ENCODE measurements around the gene PALD1. TPM values are rescaled to one million over a fixed set of nuclear protein-coding genes. Genes with fewer than 3 reads are reported as not detected.
"Not testable (repeated sequence)": the region's sequence is repeated elsewhere in the genome, so short reads cannot be mapped to it uniquely, and the experiment has no call there.

Gene PALD1
- total RNA-seq, 1 donor from 2014 or later, result 7.8 TPM

GRCh38 chr10:70605161-70605560 lies 126.6 kb downstream of the PALD1 start:
- intact Hi-C loops (cut with DNase I), result no loop called here
- DNase-seq (ENCODE audit: low spot score), result no peak
- ATAC-seq, result no peak

DNA sequence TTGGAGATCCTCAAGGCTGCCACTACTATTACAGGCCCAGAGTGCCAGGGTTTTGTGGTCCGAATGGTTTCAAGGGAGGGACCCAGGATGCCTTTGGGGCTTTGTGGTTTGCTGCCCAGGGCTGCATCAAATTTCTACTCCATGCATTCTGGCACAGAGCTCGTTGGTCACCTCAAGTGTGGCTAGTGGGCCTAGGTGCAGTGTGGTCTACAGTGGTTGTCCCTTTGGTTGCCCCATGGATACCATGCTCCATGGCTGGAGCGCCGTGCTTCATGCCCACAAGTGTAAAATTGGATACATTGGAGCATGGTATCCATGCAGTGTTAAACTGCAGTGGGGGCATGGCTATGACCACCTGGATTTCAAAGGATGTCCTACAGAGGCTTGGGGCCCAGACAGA lies 129.4 kb downstream of the PALD1 start:
- intact Hi-C loops (cut with DNase I), result no loop called here
- ATAC-seq (no peak), DNase-seq (ENCODE audit: low spot score) (no peak)

GRCh38 chr10:70613941-70614340 lies 135.4 kb downstream of the PALD1 start:
- no peak for ATAC-seq
- no peak for DNase-seq (ENCODE audit: low spot score)
- intact Hi-C loops (cut with DNase I), result no loop called here

DNA sequence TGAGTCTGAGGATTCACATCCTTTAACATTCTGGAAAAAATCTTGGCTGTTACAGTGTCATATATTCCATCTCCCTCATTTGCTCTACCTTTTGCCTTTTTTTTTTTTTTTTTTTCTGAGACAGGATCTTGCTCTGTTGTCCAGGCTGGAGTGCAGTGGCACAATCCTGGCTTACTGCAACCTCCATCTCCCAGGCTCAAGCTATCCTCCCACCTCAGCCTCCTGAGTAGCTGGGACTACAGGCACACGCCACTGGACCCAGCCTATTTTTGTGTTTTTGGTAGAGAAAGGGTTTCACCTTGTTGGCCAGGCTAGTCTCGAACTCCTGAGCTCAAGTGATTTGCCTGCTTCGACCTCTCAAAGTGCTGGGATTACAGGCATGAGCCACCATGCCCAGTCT lies 135.8 kb downstream of the PALD1 start:
- DNase-seq (ENCODE audit: low spot score); intact Hi-C loops (cut with DNase I); ATAC-seq: not testable (repeated sequence)

- DNase-seq (ENCODE audit: low spot score) (no peak), ATAC-seq (no peak)
- intact Hi-C loops (cut with DNase I), result no loop called here
Observed at GRCh38 chr10:70615211-70615610, 136.6 kb downstream of the PALD1 start.

DNA sequence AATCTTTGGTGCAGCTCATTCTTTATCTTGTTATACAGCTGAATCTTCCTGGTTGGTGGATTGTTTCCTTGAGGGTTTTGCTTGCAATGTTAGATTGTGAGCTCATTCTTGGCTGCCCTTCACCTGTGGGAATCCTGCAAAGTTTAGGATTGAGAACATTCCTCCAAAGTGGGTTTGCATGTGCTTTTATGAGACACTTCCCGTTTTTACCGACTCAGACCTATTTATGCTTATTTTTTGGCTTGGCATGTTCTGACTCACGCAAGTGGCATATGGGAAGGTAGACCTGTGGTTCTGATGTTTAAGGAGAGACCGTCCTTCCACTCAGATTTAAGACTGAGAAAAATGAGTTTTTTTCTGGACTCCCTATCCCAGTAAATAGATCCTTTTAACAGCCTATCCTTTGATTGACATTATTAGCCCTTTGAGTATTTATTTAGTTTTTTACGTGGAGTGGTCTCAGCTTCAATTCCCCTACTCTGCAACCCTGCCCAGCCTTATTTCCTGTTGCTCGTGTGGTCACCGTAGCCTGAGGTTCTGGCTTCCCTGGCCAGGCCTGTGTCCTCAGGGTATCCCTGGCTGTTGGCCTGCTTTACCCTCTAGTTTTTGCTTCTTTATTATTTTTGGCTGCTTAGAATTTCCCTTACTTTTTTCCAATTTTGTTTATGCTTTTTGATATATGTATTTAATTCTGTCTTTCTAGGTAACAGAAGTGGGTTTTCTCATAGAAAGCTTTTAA lies 137.4 kb downstream of the PALD1 start:
- intact Hi-C loops (cut with DNase I), result no loop called here
- DNase-seq (ENCODE audit: low spot score) (no peak), ATAC-seq (no peak)

- intact Hi-C loops (cut with DNase I), result no loop called here
- no peak for ATAC-seq
- no peak for DNase-seq (ENCODE audit: low spot score)
Observed at GRCh38 chr10:70616761-70617160, 138.2 kb downstream of the PALD1 start.

Other genes with a start within 250 kb of the PALD1 start
- 114 TPM for gene PPA1, start 245.3 kb upstream of the PALD1 start, total RNA-seq
- 4.8 TPM for gene NPFFR1, start 194.8 kb upstream of the PALD1 start, total RNA-seq
- 5.1 TPM for gene LRRC20, start 96.1 kb upstream of the PALD1 start, total RNA-seq
- 57.8 TPM for gene EIF4EBP2, start 74.6 kb upstream of the PALD1 start, total RNA-seq
- gene NODAL, start 37.1 kb upstream of the PALD1 start, total RNA-seq, result not detected
- gene PRF1, start 124.0 kb downstream of the PALD1 start, total RNA-seq, result 7.6 TPM
- 3.1 TPM for gene ADAMTS14, start 193.7 kb downstream of the PALD1 start, total RNA-seq